A673 (cell line): ENCODE results near the gene MARK3. TPM values are rescaled to one million over a fixed set of nuclear protein-coding genes. Genes with fewer than 3 reads are reported as not detected.

Experiments
- BruUV-seq: library from RNA; stranded (reverse); fragments of 400-500 nt; replicated peaks from 2 replicates; lab custom pipeline; 2021; lab: Mats Ljungman, UMichigan
- CTCF ChIA-PET: fragments of 300-600 bp; sonication (Branson Sonifier 250); formaldehyde crosslinking; loops from one replicate; lab custom pipeline; 2022; ENCODE audit warnings: antibody characterized with exemption; lab: Charles Lee
- POLR2A ChIA-PET: fragments of 300-600 bp; sonication (Branson Sonifier 250); formaldehyde crosslinking; loops from one replicate; lab custom pipeline; 2022; ENCODE audit warnings: antibody characterized with exemption; ENCODE audit not compliant: low non-redundant PET; lab: Charles Lee
- DNase-seq: peaks from one replicate; pipeline ENCODE4 v3.0.0-alpha.2; 2015; ENCODE audit warnings: low spot score
- H3K27ac ChIP-seq: fragments of 200-600 bp; sonication (generic); 2 replicates; pipeline ENCODE4 v1.5.1; 2016; ENCODE audit warnings: mixed run types, low read depth, mild to moderate bottlenecking, mixed read lengths, antibody characterized with exemption, low read length; ENCODE audit not compliant: poor library complexity, severe bottlenecking
- H3K27me3 ChIP-seq: fragments of 200-600 bp; sonication (generic); replicated peaks from 2 replicates; pipeline ENCODE4 v1.6.1; 2017; ENCODE audit warnings: mixed run types, low read depth, mild to moderate bottlenecking, mixed read lengths, antibody characterized with exemption, low read length; ENCODE audit not compliant: insufficient read depth, poor library complexity
- H3K36me3 ChIP-seq: fragments of 200-600 bp; sonication (generic); 2 replicates; pipeline ENCODE4 v1.6.1; 2016; ENCODE audit warnings: mixed run types, mild to moderate bottlenecking, mixed read lengths, antibody characterized with exemption, low read length; ENCODE audit not compliant: insufficient read depth, poor library complexity, severe bottlenecking
- H3K4me1 ChIP-seq: fragments of 200-600 bp; sonication (generic); 2 replicates; pipeline ENCODE4 v1.6.1; 2017; ENCODE audit warnings: mixed run types, mild to moderate bottlenecking, mixed read lengths, antibody characterized with exemption, low read length; ENCODE audit not compliant: insufficient read depth, poor library complexity, severe bottlenecking
- H3K4me3 ChIP-seq: fragments of 200-600 bp; sonication (generic); 2 replicates; pipeline ENCODE4 v1.5.1; 2016; ENCODE audit warnings: low read depth, mixed run types, mild to moderate bottlenecking, mixed read lengths, low read length; ENCODE audit not compliant: poor library complexity, severe bottlenecking
- H3K9me3 ChIP-seq: fragments of 200-600 bp; sonication (generic); 2 replicates; pipeline ENCODE4 v1.6.1; 2016; ENCODE audit warnings: mixed run types, low read depth, mild to moderate bottlenecking, mixed read lengths, antibody characterized with exemption, low read length; ENCODE audit not compliant: poor library complexity, severe bottlenecking
- CTCF ChIP-seq: fragments of 300-800, 200-600 bp; sonication (generic); conservative IDR thresholded peaks from 2 replicates; pipeline ENCODE4 v1.5.1; 2017; ENCODE audit warnings: low read depth, mild to moderate bottlenecking, antibody characterized with exemption, low read length, moderate library complexity, mixed read lengths
- EZH2 ChIP-seq: fragments of 200-600 bp; sonication (generic); IDR thresholded peaks from 2 replicates; pipeline ENCODE4 v1.6.1; 2017; ENCODE audit warnings: borderline replicate concordance, low read depth, mild to moderate bottlenecking, mixed read lengths, antibody characterized with exemption, low read length; ENCODE audit not compliant: poor library complexity, severe bottlenecking
- intact Hi-C: fragments of 100-400 bp; cut with micrococcal nuclease; formaldehyde crosslinking; loops from one replicate; pipeline ENCODE4 v1.10.0; 2022; ENCODE audit not compliant: unreplicated experiment
- total RNA-seq: library from RNA; stranded (reverse); gene quantifications from 2 replicates; pipeline ENCODE4 v1.2.3, GENCODE V29; 2021

The MARK3 gene
- total RNA-seq, 1 experiment from 2014 or later = 94.4 TPM

- Histone ChIP-seq H3K4me1 (peaks cover 8% of the 10 kb centered on the region), H3K27me3 (no peaks in the 10 kb centered on the region), H3K4me3 (no peak overlapping the region), H3K27ac (no peak overlapping the region), H3K36me3 (peaks cover 7% of the 10 kb centered on the region), H3K9me3 (no peaks in the 10 kb centered on the region)
- TF ChIP-seq EZH2 = no peak
- no peak for TF ChIP-seq CTCF
- no TSS peak for BruUV-seq
- intact Hi-C loops = no loop called here
- POLR2A ChIA-PET = no interaction called here
- peak; percentile 50 for DNase-seq
- CTCF ChIA-PET = no interaction called here
Measured at GRCh38 chr14:103436533-103436932, 51.3 kb downstream of the MARK3 start.

GRCh38 chr14:103442288-103442687, 57.1 kb downstream of the MARK3 start:
- H3K4me1 ChIP-seq = peaks cover 15% of the 10 kb centered on the region
- no peaks in the 10 kb centered on the region for H3K9me3 ChIP-seq
- POLR2A ChIA-PET = no interaction called here
- no TSS peak for BruUV-seq
- H3K4me3 ChIP-seq = no peak overlapping the region
- intact Hi-C loops = loop anchor here (5.0 kb wide), 1 partner anchor 365 kb away; no protein-coding TSS in a partner anchor
- CTCF ChIA-PET = no interaction called here
- H3K36me3 ChIP-seq = peaks cover 7% of the 10 kb centered on the region
- no peak overlapping the region for H3K27ac ChIP-seq
- TF ChIP-seq CTCF (no peak), EZH2 (no peak)
- no peaks in the 10 kb centered on the region for H3K27me3 ChIP-seq
- no peak for DNase-seq

- H3K36me3 ChIP-seq = peaks cover 4% of the 10 kb centered on the region
- no peak for TF ChIP-seq CTCF
- no peak for TF ChIP-seq EZH2
- DNase-seq = no peak
- TSS peak; percentile 15 for BruUV-seq
- peak overlapping the region; percentile 24 for H3K27ac ChIP-seq
- H3K27me3 ChIP-seq = no peaks in the 10 kb centered on the region
- POLR2A ChIA-PET = interaction anchor here (0.6 kb wide), 1 partner anchor 1495 kb away, joined by 3 read pairs; no protein-coding TSS in a partner anchor
- H3K4me1 ChIP-seq = peaks cover 15% of the 10 kb centered on the region
- intact Hi-C loops = loop anchor here (5.0 kb wide), 1 partner anchor 366 kb away; no protein-coding TSS in a partner anchor
- CTCF ChIA-PET = no interaction called here
- no peak overlapping the region for H3K4me3 ChIP-seq
- H3K9me3 ChIP-seq = no peaks in the 10 kb centered on the region
Measured at GRCh38 chr14:103443111-103443510, 57.9 kb downstream of the MARK3 start.
